IMR-90 (cell line): ENCODE results near the gene MYL11. TPM values are rescaled to one million over a fixed set of nuclear protein-coding genes. Genes with fewer than 3 reads are reported as not detected.
A peak's percentile ranks its signal among the peaks of the same experiment; 100 is the strongest.

ENCODE experiments used
- ATAC-seq: fragments of 200-7000 bp; cut with Tn5 transposase; 2 replicates; pipeline ENCODE4 v1.9.1; 2020; ENCODE audit warnings: low read depth, mild to moderate bottlenecking, moderate library complexity
- BruUV-seq: library from RNA; stranded (reverse); fragments of 400-500 nt; replicated peaks from 2 replicates; lab custom pipeline; 2021; lab: Mats Ljungman, UMichigan
- CTCF ChIA-PET: fragments of 300-600 bp; formaldehyde crosslinking; extraction: SDS; loops from one replicate; lab custom pipeline; 2021; ENCODE audit warnings: antibody characterized with exemption; lab: Yijun Ruan, JAX
- POLR2A ChIA-PET: fragments of 300-600 bp; sonication (Branson Sonifier 250); formaldehyde crosslinking; loops from one replicate; lab custom pipeline; 2022; ENCODE audit warnings: antibody characterized with exemption; ENCODE audit not compliant: unreplicated experiment; lab: Charles Lee
- DNase-seq: peaks from one replicate; pipeline ENCODE4 v3.0.0; 2013
- H2AFZ ChIP-seq: replicated peaks from 2 replicates; pipeline ENCODE3; 2013; ENCODE audit warnings: low read length, mild to moderate bottlenecking; ENCODE audit not compliant: poor library complexity
- H2AK5ac ChIP-seq: 2 replicates; pipeline ENCODE4 v1.6.1; 2013; ENCODE audit warnings: low read depth, low read length, inconsistent platforms
- H2AK9ac ChIP-seq: replicated peaks from 2 replicates; pipeline ENCODE3; 2013; ENCODE audit warnings: mild to moderate bottlenecking, low read depth, low read length, moderate library complexity; ENCODE audit not compliant: poor library complexity
- H2BK120ac ChIP-seq: 2 replicates; pipeline ENCODE4 v1.6.1; 2013; ENCODE audit warnings: low read depth, low read length, inconsistent platforms
- H2BK15ac ChIP-seq: 3 replicates; pipeline ENCODE4 v1.6.1; 2013; ENCODE audit warnings: low read depth, low read length, inconsistent platforms
- H2BK20ac ChIP-seq: 2 replicates; pipeline ENCODE4 v1.6.1; 2013; ENCODE audit warnings: low read depth, mild to moderate bottlenecking, inconsistent platforms, low read length, moderate library complexity
- H2BK5ac ChIP-seq: 2 replicates; pipeline ENCODE4 v1.6.1; 2013; ENCODE audit warnings: mild to moderate bottlenecking, low read depth, low read length, inconsistent platforms; ENCODE audit not compliant: poor library complexity, severe bottlenecking
- H3K14ac ChIP-seq: replicated peaks from 2 replicates; pipeline ENCODE4 v1.6.1; 2013; ENCODE audit warnings: low read depth, low read length, inconsistent platforms
- H3K18ac ChIP-seq: 2 replicates; pipeline ENCODE4 v1.6.1; 2013; ENCODE audit warnings: low read depth, low read length, control low read depth
- H3K23ac ChIP-seq: 2 replicates; pipeline ENCODE4 v1.6.1; 2013; ENCODE audit warnings: low read depth, low read length, inconsistent platforms
- H3K27ac ChIP-seq: 2 replicates; pipeline ENCODE4 v1.5.1; 2013; ENCODE audit warnings: mild to moderate bottlenecking, control low read depth, low read length; ENCODE audit not compliant: insufficient read depth
- H3K27me3 ChIP-seq: 2 replicates; pipeline ENCODE4 v1.6.1; 2013; ENCODE audit warnings: low read length; ENCODE audit not compliant: control insufficient read depth, insufficient read depth
- H3K36me3 ChIP-seq: 2 replicates; pipeline ENCODE4 v1.6.1; 2013; ENCODE audit warnings: low read length, mixed read lengths; ENCODE audit not compliant: control insufficient read depth, insufficient read depth
- H3K4ac ChIP-seq: 2 replicates; pipeline ENCODE4 v1.6.1; 2013; ENCODE audit warnings: low read depth, low read length, inconsistent platforms
- H3K4me1 ChIP-seq: 2 replicates; pipeline ENCODE4 v1.6.1; 2013; ENCODE audit warnings: low read length, mixed read lengths; ENCODE audit not compliant: control insufficient read depth, insufficient read depth
- H3K4me2 ChIP-seq: 2 replicates; pipeline ENCODE4 v1.6.1; 2013; ENCODE audit warnings: low read depth, mild to moderate bottlenecking, control low read depth, low read length, moderate library complexity
- H3K4me3 ChIP-seq: 2 replicates; pipeline ENCODE4 v1.5.1; 2013; ENCODE audit warnings: low read depth, mild to moderate bottlenecking, control low read depth, low read length, moderate library complexity; ENCODE audit not compliant: insufficient read depth
- H3K56ac ChIP-seq: 2 replicates; pipeline ENCODE4 v1.6.1; 2013; ENCODE audit warnings: low read length, inconsistent platforms; ENCODE audit not compliant: insufficient read depth; ENCODE audit errors: extremely low read depth
- H3K79me1 ChIP-seq, 2 experiments: 2 replicates each; pipeline ENCODE4 v1.6.1; 2013; ENCODE audit warnings: low read length in 2 of 2, inconsistent platforms in 1 of 2, low read depth in 1 of 2
- H3K9ac ChIP-seq: 2 replicates; pipeline ENCODE4 v1.6.1; 2013; ENCODE audit warnings: low read depth, low read length, control low read depth
- H3K9me1 ChIP-seq: 2 replicates; pipeline ENCODE4 v1.6.1; 2013; ENCODE audit warnings: low read length, inconsistent platforms; ENCODE audit not compliant: insufficient read depth
- H3K9me3 ChIP-seq: 2 replicates; pipeline ENCODE4 v1.6.1; 2013; ENCODE audit warnings: low read length; ENCODE audit not compliant: control insufficient read depth, insufficient read depth
- H4K20me1 ChIP-seq: 2 replicates; pipeline ENCODE4 v1.6.1; 2013; ENCODE audit warnings: low read length, inconsistent platforms; ENCODE audit not compliant: insufficient read depth
- H4K5ac ChIP-seq: 2 replicates; pipeline ENCODE4 v1.6.1; 2013; ENCODE audit warnings: mild to moderate bottlenecking, low read depth, low read length, control low read depth
- H4K8ac ChIP-seq, 2 experiments: 2 replicates each; pipeline ENCODE4 v1.6.1; 2013; ENCODE audit warnings: low read depth in 2 of 2, low read length in 2 of 2, control low read depth in 1 of 2, inconsistent platforms in 1 of 2
- H4K91ac ChIP-seq: 2 replicates; pipeline ENCODE4 v1.6.1; 2013; ENCODE audit warnings: low read depth, low read length, inconsistent platforms; ENCODE audit not compliant: insufficient read depth
- CEBPB ChIP-seq: IDR thresholded peaks from 2 replicates; pipeline ENCODE4 v1.6.1; 2012; ENCODE audit warnings: low read depth, low read length, improper control_type of control experiment
- FOS ChIP-seq: fragments of 150-350 bp; IDR thresholded peaks from 2 replicates; pipeline ENCODE4 v1.6.1; 2016; ENCODE audit warnings: low read depth, low read length
- MAZ ChIP-seq: IDR thresholded peaks from 2 replicates; pipeline ENCODE4 v1.6.1; 2012; ENCODE audit warnings: low read depth, mild to moderate bottlenecking, low read length, improper control_type of control experiment, moderate library complexity, borderline replicate concordance
- RCOR1 ChIP-seq: IDR thresholded peaks from 2 replicates; pipeline ENCODE4 v1.6.1; 2012; ENCODE audit warnings: mild to moderate bottlenecking, low read length, improper control_type of control experiment; ENCODE audit not compliant: insufficient replicate concordance
- WGBS, 2 experiments: methylation state at CpG; one replicate each; pipeline versions ENCODE4 v1.1.5 to v1.1.7; 2013; ENCODE audit warnings: missing lambda C conversion rate in 2 of 2; ENCODE audit not compliant: insufficient read length in 1 of 2; ENCODE audit errors: extremely low coverage in 2 of 2; 5-methylcytosine and 5-hydroxymethylcytosine counted together
- dilution Hi-C: fragments of 300-500 bp; cut with HindIII; formaldehyde crosslinking; loops from one replicate; pipeline ENCODE4 v1.14.3; 2018; ENCODE audit warnings: low sequenced_read_pairs; ENCODE audit not compliant: unreplicated experiment
- in situ Hi-C: fragments of 300-500 bp; cut with MboI; formaldehyde crosslinking; loops from 3 replicates; pipeline ENCODE4 v1.14.3; 2019; ENCODE audit warnings: low sequenced_read_pairs, inconsistent platforms, mixed read lengths
- intact Hi-C: fragments of 100-400 bp; cut with micrococcal nuclease; formaldehyde crosslinking; loops from 2 replicates; pipeline ENCODE4 v1.10.0; 2022
- polyA plus RNA-seq, 3 experiments: library from polyadenylated mRNA; depleted of rRNA; stranded (reverse); fragments of >200 nt; gene quantifications; 2 replicates each; pipeline ENCODE4 v1.2.3, GENCODE V29; 2012; ENCODE audit warnings: low replicate concordance in 1 of 3
- total RNA-seq: library from RNA; depleted of rRNA; stranded (reverse); fragments of >200 nt; gene quantifications from 2 replicates; pipeline ENCODE4 v1.2.3, GENCODE V29; 2012
- TF ChIP-seq, protein P1 (sequence below): fragments of 150-350 bp; IDR thresholded peaks from 2 replicates; pipeline ENCODE4 v1.6.1; 2017; ENCODE audit warnings: mild to moderate bottlenecking, antibody characterized with exemption, low read length, low read depth
- TF ChIP-seq, protein P2 (sequence below): conservative IDR thresholded peaks from 2 replicates; pipeline ENCODE4 v1.5.1; 2012; ENCODE audit warnings: mild to moderate bottlenecking, low read depth, low read length, improper control_type of control experiment

The MYL11 gene
- total and polyA plus RNA-seq, 2 of the 4 experiments (the other 2 are of a cell fraction), result 1.1 TPM; not detected in 1

DNA sequence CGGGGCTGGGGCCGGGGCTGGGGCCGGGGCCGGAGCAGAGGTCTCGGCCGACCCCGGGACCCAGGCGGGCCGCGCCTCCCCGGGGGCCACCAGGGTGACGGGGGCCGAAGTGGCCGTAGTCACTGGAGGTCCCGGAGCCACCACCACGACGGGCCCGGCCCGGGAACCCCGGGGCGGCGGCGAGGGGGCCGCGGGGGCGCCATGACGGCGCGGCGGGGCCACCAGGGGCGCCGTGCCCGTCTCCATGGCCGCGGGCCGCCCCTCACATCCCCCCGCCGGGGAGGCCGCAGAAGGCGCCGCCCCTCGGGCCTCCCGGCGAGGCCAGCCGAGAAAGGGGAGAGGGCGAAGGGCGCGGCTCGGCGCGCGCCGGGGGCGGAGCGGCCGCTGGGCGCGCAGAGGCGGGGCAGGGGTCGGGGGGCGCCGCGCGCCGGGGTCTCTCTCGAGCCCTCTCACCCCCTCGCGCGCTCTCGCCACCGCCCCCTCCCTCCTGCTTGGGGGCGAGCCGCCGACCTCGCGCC is 4.6 kb upstream of the MYL11 start:
- DNase-seq (no peak), ATAC-seq (peak; percentile 30)
- H2AFZ ChIP-seq, result peak overlapping the region; percentile 80
- H3K27me3 ChIP-seq, result no peaks in the 10 kb centered on the region
- H3K9me1 ChIP-seq, result peaks cover 17% of the 10 kb centered on the region
- H4K8ac ChIP-seq, result no peak overlapping the region
- H3K27ac ChIP-seq, result peak overlapping the region; percentile 82; the same call in 1 of the 2 replicates
- H3K4me2 ChIP-seq, result no peak overlapping the region
- ChIA-PET CTCF (no interaction called here), POLR2A (no interaction called here)
- in situ Hi-C loops, result no loop called here
- peaks cover 40% of the 10 kb centered on the region for H4K20me1 ChIP-seq
- no peak overlapping the region for H2BK120ac ChIP-seq
- no peak overlapping the region for H4K5ac ChIP-seq
- H3K4me3 ChIP-seq, result peak overlapping the region; percentile 86
- intact Hi-C loops, result loop anchor here (2.0 kb wide), 1 partner anchor 277 kb away; no protein-coding TSS in a partner anchor
- no peak overlapping the region for H2AK5ac ChIP-seq
- H2AK9ac ChIP-seq, result peak overlapping the region; percentile 51
- peaks cover 4 to 51% of the 10 kb centered on the region in 2 experiments; a peak in 3 of 4 replicates for H3K79me1 ChIP-seq
- no peak overlapping the region for H4K91ac ChIP-seq
- dilution Hi-C loops, result no loop called here
- H3K4ac ChIP-seq, result no peak overlapping the region
- H3K4me1 ChIP-seq, result peaks cover 3% of the 10 kb centered on the region; the same call in 1 of the 2 replicates
- H3K18ac ChIP-seq, result no peak overlapping the region
- H3K14ac ChIP-seq, result no peak overlapping the region
- H3K9me3 ChIP-seq, result no peaks in the 10 kb centered on the region
- TF ChIP-seq, protein P1, sequence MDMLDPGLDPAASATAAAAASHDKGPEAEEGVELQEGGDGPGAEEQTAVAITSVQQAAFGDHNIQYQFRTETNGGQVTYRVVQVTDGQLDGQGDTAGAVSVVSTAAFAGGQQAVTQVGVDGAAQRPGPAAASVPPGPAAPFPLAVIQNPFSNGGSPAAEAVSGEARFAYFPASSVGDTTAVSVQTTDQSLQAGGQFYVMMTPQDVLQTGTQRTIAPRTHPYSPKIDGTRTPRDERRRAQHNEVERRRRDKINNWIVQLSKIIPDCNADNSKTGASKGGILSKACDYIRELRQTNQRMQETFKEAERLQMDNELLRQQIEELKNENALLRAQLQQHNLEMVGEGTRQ, result no peak
- TF ChIP-seq RCOR1, result no peak
- TF ChIP-seq, protein P2, sequence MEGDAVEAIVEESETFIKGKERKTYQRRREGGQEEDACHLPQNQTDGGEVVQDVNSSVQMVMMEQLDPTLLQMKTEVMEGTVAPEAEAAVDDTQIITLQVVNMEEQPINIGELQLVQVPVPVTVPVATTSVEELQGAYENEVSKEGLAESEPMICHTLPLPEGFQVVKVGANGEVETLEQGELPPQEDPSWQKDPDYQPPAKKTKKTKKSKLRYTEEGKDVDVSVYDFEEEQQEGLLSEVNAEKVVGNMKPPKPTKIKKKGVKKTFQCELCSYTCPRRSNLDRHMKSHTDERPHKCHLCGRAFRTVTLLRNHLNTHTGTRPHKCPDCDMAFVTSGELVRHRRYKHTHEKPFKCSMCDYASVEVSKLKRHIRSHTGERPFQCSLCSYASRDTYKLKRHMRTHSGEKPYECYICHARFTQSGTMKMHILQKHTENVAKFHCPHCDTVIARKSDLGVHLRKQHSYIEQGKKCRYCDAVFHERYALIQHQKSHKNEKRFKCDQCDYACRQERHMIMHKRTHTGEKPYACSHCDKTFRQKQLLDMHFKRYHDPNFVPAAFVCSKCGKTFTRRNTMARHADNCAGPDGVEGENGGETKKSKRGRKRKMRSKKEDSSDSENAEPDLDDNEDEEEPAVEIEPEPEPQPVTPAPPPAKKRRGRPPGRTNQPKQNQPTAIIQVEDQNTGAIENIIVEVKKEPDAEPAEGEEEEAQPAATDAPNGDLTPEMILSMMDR, result peak; percentile 26; the same call in 1 of the 2 replicates
- peak; percentile 82; the same call in 1 of the 2 replicates for TF ChIP-seq MAZ
- TF ChIP-seq FOS, result no peak
- TF ChIP-seq CEBPB, result no peak
- H2BK5ac ChIP-seq, result peak overlapping the region; percentile 40
- H3K23ac ChIP-seq, result no peak overlapping the region
- BruUV-seq, result no TSS peak
- H2BK15ac ChIP-seq, result no peak overlapping the region
- no peak overlapping the region for H3K56ac ChIP-seq
- no peak overlapping the region for H2BK20ac ChIP-seq
- 0 out of 2 replicates have a peak overlapping the region, but pooled peaks have one; percentile 90 for H3K9ac ChIP-seq
- peaks cover 9% of the 10 kb centered on the region; the same call in 1 of the 2 replicates for H3K36me3 ChIP-seq
- WGBS, 2 experiments, result 1% methylated on average over 29 of the region's 76 CpGs; no CpG with 5 or more reads in 1 of the 2 experiments
